A549 (cell line): ENCODE data around the gene CHMP2B.

Experiments
- BHLHE40 ChIP-seq: IDR thresholded peaks from 2 replicates; pipeline ENCODE4 v1.6.1; 2012; ENCODE audit warnings: low read depth, low read length, inconsistent platforms
- CBX8 ChIP-seq: fragments of 200-600 bp; sonication (generic); IDR thresholded peaks from 2 replicates; pipeline ENCODE4 v1.6.1; 2016
- CEBPB ChIP-seq, 2 experiments: fragments of >200 bp in 1 of 2; sonication (Bioruptor Twin) in 1 of 2; formaldehyde crosslinking in 1 of 2; IDR thresholded peaks; 2 replicates each; pipeline ENCODE4 v1.6.1; 2012 to 2016
- EP300 ChIP-seq, 2 experiments: fragments of >200 bp; sonication (Bioruptor Twin); formaldehyde crosslinking; IDR thresholded peaks; 2 replicates in 1 of 2; 3 replicates in 1 of 2; pipeline ENCODE4 v1.6.1; 2016 to 2017
- HOXB5 ChIP-seq: fragments of 250-450 bp; sonication (Bioruptor Pico); IDR thresholded peaks from 2 replicates; pipeline ENCODE4 v1.5.0; 2020; ENCODE audit warnings: mild to moderate bottlenecking, moderate library complexity
- KDM1A ChIP-seq: fragments of 200-600 bp; sonication (generic); IDR thresholded peaks from 2 replicates; pipeline ENCODE4 v1.6.1; 2016; ENCODE audit warnings: low read depth, mild to moderate bottlenecking
- POLR2A ChIP-seq: IDR thresholded peaks from 2 replicates; pipeline ENCODE4 v1.6.1; 2012; ENCODE audit warnings: mild to moderate bottlenecking, low read length
- RCOR1 ChIP-seq: fragments of 150-350 bp; IDR thresholded peaks from 2 replicates; pipeline ENCODE4 v1.6.1; 2014; ENCODE audit warnings: antibody characterized with exemption, low read length, low read depth
- ZNF302 ChIP-seq: fragments of 250-450 bp; sonication (Bioruptor Pico); IDR thresholded peaks from 2 replicates; pipeline ENCODE4 v1.9.0; 2021; ENCODE audit warnings: inconsistent platforms, mild to moderate bottlenecking, moderate library complexity
- ZSCAN20 ChIP-seq: fragments of 250-450 bp; sonication (Bioruptor Pico); IDR thresholded peaks from 2 replicates; pipeline ENCODE4 v1.8.0; 2022; ENCODE audit warnings: mild to moderate bottlenecking, moderate library complexity
- TF ChIP-seq, protein P1 (sequence below): fragments of >200 bp; sonication (Bioruptor Twin); formaldehyde crosslinking; IDR thresholded peaks from 3 replicates; pipeline ENCODE4 v1.5.1; 2016
- TF ChIP-seq, protein P2 (sequence below): IDR thresholded peaks from 2 replicates; pipeline ENCODE4 v1.6.1; 2012

DNA sequence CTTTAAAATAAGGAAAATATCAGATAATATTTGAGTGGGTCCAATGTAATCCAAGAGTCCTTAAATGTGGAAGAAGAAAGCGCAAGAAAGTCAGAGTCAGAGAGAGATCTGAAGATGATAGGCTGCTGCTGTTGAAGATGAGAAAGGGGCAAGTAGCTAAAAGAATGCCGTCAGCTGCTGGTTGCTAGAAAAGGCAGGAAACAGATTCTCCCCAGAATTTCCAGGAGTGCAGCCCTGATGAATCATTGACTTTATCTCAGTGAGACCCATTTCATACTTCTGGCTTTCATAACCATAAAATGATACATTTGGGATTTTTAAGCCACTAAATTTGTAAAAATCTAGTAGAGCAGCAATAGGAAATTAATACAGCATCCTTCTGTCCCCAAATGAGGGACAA, 7.5 kb upstream of the CHMP2B start:
- TF ChIP-seq CEBPB (IDR thresholded peaks at IDR 0.05) (no peak), RCOR1 (no peak), EP300 (IDR thresholded peaks at IDR 0.05) (no peak), POLR2A (no peak), BHLHE40 (no peak), KDM1A (no peak), HOXB5 (CRISPR knock-in tag) (no peak), ZSCAN20 (CRISPR knock-in tag) (no peak), CBX8 (no peak), ZNF302 (CRISPR knock-in tag) (no peak)
- TF ChIP-seq, protein P1, sequence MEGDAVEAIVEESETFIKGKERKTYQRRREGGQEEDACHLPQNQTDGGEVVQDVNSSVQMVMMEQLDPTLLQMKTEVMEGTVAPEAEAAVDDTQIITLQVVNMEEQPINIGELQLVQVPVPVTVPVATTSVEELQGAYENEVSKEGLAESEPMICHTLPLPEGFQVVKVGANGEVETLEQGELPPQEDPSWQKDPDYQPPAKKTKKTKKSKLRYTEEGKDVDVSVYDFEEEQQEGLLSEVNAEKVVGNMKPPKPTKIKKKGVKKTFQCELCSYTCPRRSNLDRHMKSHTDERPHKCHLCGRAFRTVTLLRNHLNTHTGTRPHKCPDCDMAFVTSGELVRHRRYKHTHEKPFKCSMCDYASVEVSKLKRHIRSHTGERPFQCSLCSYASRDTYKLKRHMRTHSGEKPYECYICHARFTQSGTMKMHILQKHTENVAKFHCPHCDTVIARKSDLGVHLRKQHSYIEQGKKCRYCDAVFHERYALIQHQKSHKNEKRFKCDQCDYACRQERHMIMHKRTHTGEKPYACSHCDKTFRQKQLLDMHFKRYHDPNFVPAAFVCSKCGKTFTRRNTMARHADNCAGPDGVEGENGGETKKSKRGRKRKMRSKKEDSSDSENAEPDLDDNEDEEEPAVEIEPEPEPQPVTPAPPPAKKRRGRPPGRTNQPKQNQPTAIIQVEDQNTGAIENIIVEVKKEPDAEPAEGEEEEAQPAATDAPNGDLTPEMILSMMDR = no peak
- TF ChIP-seq, protein P2, sequence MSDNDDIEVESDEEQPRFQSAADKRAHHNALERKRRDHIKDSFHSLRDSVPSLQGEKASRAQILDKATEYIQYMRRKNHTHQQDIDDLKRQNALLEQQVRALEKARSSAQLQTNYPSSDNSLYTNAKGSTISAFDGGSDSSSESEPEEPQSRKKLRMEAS = no peak
